IgD-negative memory B cell (primary cell): ENCODE measurements around the gene CD2. TPM values are rescaled to one million over a fixed set of nuclear protein-coding genes. Genes with fewer than 3 reads are reported as not detected.

Source experiments
- H3K27ac Mint-ChIP-seq, 3 donors: one replicate each; pipeline ENCODE4 v1.8.0; 2020 to 2022; ENCODE audit warnings: mild to moderate bottlenecking in 3 of 3, mixed read lengths in 3 of 3, moderate library complexity in 1 of 3
- H3K27me3 Mint-ChIP-seq: one replicate; pipeline ENCODE4 v1.8.0; 2021; ENCODE audit warnings: mixed read lengths
- H3K36me3 Mint-ChIP-seq: one replicate; pipeline ENCODE4 v1.8.0; 2020; ENCODE audit warnings: mild to moderate bottlenecking, mixed read lengths
- H3K4me1 Mint-ChIP-seq, 3 donors: one replicate each; pipeline ENCODE4 v1.8.0; 2020 to 2022; ENCODE audit warnings: mixed read lengths in 3 of 3, mild to moderate bottlenecking in 1 of 3
- H3K4me3 Mint-ChIP-seq, 4 donors: one replicate each; pipeline ENCODE4 v1.8.0; 2020 to 2022; ENCODE audit warnings: mild to moderate bottlenecking in 4 of 4, mixed read lengths in 4 of 4, moderate library complexity in 3 of 4
- H3K9me3 Mint-ChIP-seq, 3 donors: one replicate each; pipeline ENCODE4 v1.8.0; 2020 to 2021; ENCODE audit warnings: mixed read lengths in 3 of 3, mild to moderate bottlenecking in 1 of 3
- polyA plus RNA-seq: library from polyadenylated mRNA; unstranded; fragments of 300-500 nt; fragmentation: Illumina TruSeq; gene quantifications from one replicate; pipeline ENCODE4 v1.2.3, GENCODE V29; 2021

CD2 gene
- polyA plus RNA-seq, 1 donor from 2014 or later, result 6.6 TPM

DNA sequence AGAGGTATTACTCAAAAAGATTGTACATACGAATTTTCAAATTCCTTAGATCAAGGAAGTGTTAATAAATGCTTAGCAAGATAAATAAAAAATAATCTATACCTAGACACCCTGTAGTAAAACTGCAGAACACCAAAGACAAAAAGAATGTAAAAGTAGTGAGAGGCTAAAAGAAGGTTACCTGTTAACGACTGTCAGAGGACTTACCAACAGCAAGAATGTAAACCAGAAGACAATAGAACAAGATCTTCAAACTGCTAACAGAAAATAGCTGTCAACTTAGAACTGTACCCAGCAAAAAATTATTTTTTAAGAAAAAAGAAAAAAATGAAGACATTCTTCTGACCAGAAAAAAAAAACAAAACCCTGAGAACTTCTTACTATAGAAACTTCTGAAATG lies 51.2 kb downstream of the CD2 start:
- Mint-ChIP-seq H3K27ac (no peak overlapping the region), H3K4me3 (no peak overlapping the region), H3K27me3 (no peaks in the 10 kb centered on the region), H3K4me1 (peaks cover 0 to 3% (median 0%) of the 10 kb centered on the region in 3 donors), H3K9me3 (no peaks in the 10 kb centered on the region), H3K36me3 (no peaks in the 10 kb centered on the region)

DNA sequence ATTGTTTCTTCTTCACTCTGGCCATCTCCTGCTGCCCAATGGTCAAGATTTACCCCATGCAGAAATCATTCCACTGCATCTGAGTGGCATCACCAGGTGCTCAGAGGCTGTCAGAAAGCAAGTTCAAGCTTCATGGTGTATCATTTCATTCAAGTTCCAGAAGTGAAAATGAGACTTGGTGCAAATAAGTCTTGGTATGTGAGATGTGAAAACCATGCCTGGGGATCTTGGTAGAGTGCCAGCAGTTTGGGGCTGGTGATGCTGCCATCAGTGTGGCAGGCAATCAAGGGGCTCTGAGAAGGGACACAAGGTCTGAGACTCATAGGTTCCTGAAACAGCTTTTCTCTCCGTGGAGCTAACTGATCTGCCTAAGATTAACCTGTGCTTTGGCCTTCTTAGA lies 52.0 kb downstream of the CD2 start:
- Mint-ChIP-seq H3K27me3 (no peaks in the 10 kb centered on the region), H3K36me3 (no peaks in the 10 kb centered on the region), H3K4me3 (no peak overlapping the region), H3K4me1 (peaks cover 0 to 3% (median 0%) of the 10 kb centered on the region in 3 donors), H3K9me3 (no peaks in the 10 kb centered on the region), H3K27ac (peak overlapping the region in 1 of 3 donors; percentile 29)

DNA sequence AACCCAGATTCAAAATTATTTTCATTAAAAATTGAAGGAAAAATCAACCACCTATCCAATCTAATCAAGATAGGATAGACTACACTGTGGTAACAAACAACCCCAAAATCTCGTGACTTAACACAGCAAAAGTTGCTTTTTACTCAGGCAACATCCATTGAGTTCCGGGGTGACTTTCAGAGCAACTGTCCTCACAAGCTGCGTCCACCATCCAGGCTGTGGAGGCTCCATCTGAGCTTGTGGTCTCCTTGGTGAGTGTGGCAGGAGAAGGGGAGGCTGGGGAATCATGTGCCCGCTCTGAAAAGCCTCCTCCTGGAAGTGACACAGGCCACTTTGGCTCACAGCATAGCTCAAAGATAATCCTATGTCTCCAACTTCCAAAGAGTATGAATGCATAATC lies 52.4 kb downstream of the CD2 start:
- no peaks in the 10 kb centered on the region for H3K27me3 Mint-ChIP-seq
- H3K4me1 Mint-ChIP-seq, result peaks cover 0 to 3% (median 0%) of the 10 kb centered on the region in 3 donors
- peaks cover 0 to under 1% (median under 1%) of the 10 kb centered on the region in 3 donors for H3K9me3 Mint-ChIP-seq
- no peak overlapping the region for H3K4me3 Mint-ChIP-seq
- no peak overlapping the region for H3K27ac Mint-ChIP-seq
- H3K36me3 Mint-ChIP-seq, result no peaks in the 10 kb centered on the region

DNA sequence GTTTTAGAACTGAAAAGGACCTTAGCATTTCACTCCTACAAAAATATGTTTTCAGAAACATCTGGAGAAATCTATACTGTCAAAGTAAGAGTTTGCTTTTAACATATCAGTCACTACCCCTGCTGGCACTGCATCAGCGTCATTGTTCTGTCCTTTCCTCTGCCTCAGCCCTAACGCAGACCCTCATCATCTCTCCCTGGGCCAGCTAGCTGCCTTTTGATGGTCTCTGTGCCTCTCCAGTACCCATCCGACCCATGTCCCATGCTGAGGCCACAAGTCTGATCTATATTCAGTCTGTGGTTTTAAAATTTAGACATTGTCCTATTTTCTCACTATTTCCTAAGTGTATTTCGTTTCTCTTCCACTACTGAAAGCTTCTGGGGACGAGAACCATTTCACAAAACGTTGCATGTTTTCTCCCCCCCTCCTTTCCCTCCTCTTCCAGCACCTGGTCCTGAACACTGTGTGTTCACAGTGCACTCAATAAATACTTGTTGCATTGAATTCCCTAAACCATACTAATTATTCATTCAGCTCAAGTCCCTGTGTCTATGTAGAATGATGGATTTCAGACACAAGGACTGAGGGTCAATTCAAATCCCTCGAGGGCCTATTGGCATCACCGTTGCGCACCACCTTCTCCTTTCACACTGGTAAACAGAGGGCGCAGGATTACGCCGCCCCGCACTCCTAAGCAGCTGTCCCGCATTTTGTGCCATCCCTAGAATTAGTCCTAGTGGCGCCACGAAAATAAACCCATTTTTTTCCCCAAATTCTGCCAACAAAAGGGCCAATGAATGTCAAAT lies 53.4 kb downstream of the CD2 start:
- H3K4me1 Mint-ChIP-seq, result peaks cover 0 to 3% (median 0%) of the 10 kb centered on the region in 3 donors
- no peak overlapping the region for H3K4me3 Mint-ChIP-seq
- H3K27ac Mint-ChIP-seq, result peak overlapping the region in 1 of 3 donors; percentile 41
- H3K27me3 Mint-ChIP-seq, result no peaks in the 10 kb centered on the region
- no peaks in the 10 kb centered on the region for H3K36me3 Mint-ChIP-seq
- H3K9me3 Mint-ChIP-seq, result peaks cover 0 to 8% (median 2%) of the 10 kb centered on the region in 3 donors

DNA sequence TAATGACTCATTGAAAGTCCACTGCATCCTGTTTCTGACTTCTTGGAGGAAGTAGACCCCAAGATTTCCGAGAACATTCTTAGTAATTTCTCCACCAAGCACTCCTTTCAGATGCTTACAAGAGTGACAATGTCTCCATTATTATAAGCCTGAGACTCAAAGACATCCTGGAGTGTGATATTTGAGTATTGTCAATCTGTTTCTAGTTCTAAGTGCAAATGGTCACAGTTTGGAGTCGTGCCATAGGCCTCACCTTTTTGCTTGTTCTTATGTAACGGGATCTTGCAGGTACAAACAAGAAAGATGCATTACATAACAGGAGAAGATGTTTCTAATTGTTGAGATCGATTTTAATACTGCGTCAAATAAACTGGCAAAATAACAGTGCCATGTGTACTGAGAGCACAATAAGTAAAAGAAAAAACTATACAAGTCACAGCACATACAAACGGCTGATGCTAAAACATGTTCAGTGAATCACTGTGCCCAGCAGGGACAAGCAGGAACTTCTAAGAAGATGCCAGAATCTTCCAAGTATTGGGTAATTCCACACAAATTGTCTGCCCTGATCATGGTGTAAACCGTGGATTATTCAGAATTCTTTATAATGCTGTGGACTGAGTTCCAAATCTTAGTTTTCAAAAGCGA lies 54.1 kb downstream of the CD2 start:
- Mint-ChIP-seq H3K4me1 (peaks cover 0 to 3% (median 0%) of the 10 kb centered on the region in 3 donors), H3K9me3 (peaks cover 0 to 13% (median 2%) of the 10 kb centered on the region in 3 donors), H3K4me3 (no peak overlapping the region), H3K27me3 (no peaks in the 10 kb centered on the region), H3K27ac (no peak overlapping the region), H3K36me3 (no peaks in the 10 kb centered on the region)

DNA sequence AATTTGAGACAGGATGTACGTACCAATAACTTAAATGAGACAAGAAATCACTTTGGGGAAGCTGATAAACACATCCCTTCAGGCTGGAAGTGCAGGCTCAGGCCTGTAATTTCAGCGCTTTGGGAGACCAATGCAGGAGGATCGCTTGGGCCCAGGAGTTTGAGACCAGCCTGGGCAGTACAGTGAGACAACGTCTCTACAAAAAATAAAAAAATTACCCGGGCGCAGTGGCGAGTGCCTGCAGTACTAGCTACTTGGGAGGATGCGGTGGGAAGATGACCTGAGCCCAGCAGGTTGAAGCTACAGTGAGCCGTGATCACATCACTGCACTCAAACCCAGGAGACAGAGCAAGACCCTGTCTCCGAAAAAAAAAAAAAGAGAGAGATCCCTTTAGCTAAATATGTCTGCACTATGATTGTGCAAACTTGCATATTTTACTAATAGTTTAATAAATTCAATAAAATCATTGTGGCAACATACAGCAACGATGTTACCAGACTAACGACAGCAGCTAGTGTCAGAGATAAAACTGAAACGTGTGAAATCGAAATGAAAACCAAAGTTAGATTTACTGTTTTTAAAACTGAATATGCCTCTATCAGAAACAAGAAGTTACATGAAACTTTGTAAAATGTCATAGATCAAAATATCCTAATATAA lies 54.7 kb downstream of the CD2 start:
- H3K4me1 Mint-ChIP-seq, result peaks cover 0 to 3% (median 0%) of the 10 kb centered on the region in 3 donors
- H3K36me3 Mint-ChIP-seq, result no peaks in the 10 kb centered on the region
- peak overlapping the region in 1 of 4 donors; percentile 15 for H3K4me3 Mint-ChIP-seq
- H3K27me3 Mint-ChIP-seq, result no peaks in the 10 kb centered on the region
- no peak overlapping the region for H3K27ac Mint-ChIP-seq
- H3K9me3 Mint-ChIP-seq, result peaks cover 0 to 14% (median 2%) of the 10 kb centered on the region in 3 donors

DNA sequence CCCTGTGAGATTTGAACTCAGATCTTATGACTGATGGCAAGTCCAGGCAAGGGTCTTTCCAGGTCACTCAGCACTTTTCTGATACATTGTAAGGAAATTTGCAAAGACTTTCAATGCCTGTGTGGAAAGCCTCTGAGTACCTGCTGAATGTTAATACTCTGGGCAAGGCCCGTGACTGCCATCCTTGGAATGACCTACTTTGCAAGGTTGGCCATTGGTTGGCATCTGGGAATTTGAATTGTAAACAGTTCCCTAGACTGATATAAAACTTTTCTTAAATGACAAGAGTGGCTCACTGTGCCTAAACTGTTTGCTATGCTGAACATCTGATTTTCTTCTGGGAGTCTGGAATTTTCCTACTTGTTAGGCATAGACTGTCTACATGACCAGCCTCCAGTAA lies 57.1 kb downstream of the CD2 start:
- peaks cover 0 to 16% (median 2%) of the 10 kb centered on the region in 3 donors for H3K9me3 Mint-ChIP-seq
- no peak overlapping the region for H3K4me3 Mint-ChIP-seq
- H3K27ac Mint-ChIP-seq, result no peak overlapping the region
- no peaks in the 10 kb centered on the region for H3K27me3 Mint-ChIP-seq
- peaks cover 0 to 4% (median 2%) of the 10 kb centered on the region in 3 donors for H3K4me1 Mint-ChIP-seq
- H3K36me3 Mint-ChIP-seq, result no peaks in the 10 kb centered on the region

DNA sequence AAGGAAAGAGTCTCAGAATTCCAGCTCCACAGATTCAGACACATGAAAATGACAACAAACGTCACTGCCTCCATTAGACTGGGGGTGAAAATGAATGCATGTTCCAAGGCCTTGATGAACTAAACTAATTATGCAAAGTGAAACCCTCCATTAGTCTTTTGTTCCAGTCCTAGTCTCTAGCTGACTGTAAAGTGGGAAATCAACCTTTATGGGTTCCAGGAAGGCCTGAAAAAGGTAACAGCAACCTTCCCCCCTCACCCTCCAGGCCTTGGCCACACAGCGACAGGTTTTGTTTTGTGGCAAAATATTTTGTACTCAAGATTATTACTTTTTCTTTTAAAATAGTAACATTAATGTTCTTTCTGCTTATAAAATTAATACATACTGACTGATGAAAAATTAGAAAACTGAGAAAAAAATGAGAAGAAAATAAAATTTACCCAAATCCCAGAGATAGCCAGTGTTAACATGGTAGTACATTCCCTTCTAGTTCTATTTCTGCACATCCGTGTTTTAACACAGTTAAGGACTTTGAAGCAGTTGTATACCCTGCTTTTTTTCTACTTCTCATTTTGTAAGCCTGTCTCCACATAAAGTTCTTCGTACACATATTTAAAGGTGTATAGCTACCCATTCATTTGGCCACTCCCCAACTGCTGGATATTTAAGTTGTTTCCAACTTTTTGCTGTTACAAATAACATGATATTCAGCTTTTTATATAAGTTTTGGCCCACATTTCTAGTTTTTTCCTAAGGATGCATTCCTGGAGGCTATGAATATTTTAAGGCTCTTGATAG lies 60.9 kb downstream of the CD2 start:
- peaks cover 6 to 9% (median 7%) of the 10 kb centered on the region in 3 donors for H3K4me1 Mint-ChIP-seq
- H3K36me3 Mint-ChIP-seq, result no peaks in the 10 kb centered on the region

DNA sequence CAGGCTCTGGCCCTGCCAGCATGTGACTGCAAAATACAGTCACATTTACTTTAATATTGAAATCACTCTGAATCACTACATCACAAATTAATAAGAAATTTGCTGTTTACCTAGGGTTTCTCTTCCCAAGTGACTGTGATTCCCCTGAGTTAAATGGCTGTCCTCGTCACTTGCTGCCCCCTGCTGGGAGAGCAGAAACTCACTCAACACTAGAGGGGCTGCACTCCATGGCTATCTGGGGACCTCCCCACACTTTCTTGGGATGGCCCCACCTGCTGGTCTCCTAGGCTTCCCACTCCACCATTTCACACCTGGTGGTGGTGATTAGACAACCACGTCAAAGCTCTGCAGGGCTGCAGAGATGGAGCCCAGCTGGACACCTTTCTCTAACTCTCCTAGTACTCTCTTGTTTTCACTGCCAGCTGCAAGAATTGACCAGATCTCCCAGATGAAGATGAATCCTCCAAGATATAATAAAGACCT lies 63.4 kb downstream of the CD2 start:
- Mint-ChIP-seq H3K4me3 (no peak overlapping the region), H3K27me3 (no peaks in the 10 kb centered on the region), H3K36me3 (no peaks in the 10 kb centered on the region), H3K27ac (no peak overlapping the region), H3K4me1 (peaks cover 6 to 9% (median 7%) of the 10 kb centered on the region in 3 donors), H3K9me3 (peaks cover 0 to 7% (median 0%) of the 10 kb centered on the region in 3 donors)

More for the DNA sequence above, 60.9 kb downstream of the CD2 start:
- Mint-ChIP-seq H3K27ac (no peak overlapping the region), H3K9me3 (peaks cover 0 to 16% (median 2%) of the 10 kb centered on the region in 3 donors), H3K4me3 (no peak overlapping the region), H3K27me3 (no peaks in the 10 kb centered on the region)

Other genes with a start within 250 kb of the CD2 start
- 29.5 TPM for gene CD58, start 183.4 kb upstream of the CD2 start, polyA plus RNA-seq
- not detected for gene IGSF3, start 86.7 kb upstream of the CD2 start, polyA plus RNA-seq
- gene PTGFRN, start 155.5 kb downstream of the CD2 start, polyA plus RNA-seq, result not detected
- 1.8 TPM for gene CD101, start 247.3 kb downstream of the CD2 start, polyA plus RNA-seq